Tibial artery (tissue), 4 donors: Measurements from ENCODE around the gene PIK3R1.

ENCODE experiments used
- DNase-seq, 2 donors: peaks; one replicate each; pipeline ENCODE4 v3.0.0-alpha.2; 2019
- H3K27ac ChIP-seq, 2 donors: fragments of 200-600 bp; sonication (generic) in 1 of 2; 1 replicate in 1 of 2; 2 replicates in 1 of 2; pipeline ENCODE4 v1.5.1; 2018 to 2019; ENCODE audit warnings: mild to moderate bottlenecking in 1 of 2
- H3K27me3 ChIP-seq, 2 donors: fragments of 200-600 bp; sonication (generic) in 1 of 2; one replicate each; pipeline versions ENCODE4 v1.5.1 to v1.6.0; 2016 to 2019
- H3K36me3 ChIP-seq, 3 donors: fragments of 200-600 bp; sonication (generic) in 2 of 3; one replicate each; pipeline ENCODE4 v1.5.1; 2016 to 2019; ENCODE audit warnings: mild to moderate bottlenecking in 2 of 3
- H3K4me1 ChIP-seq, 4 donors: fragments of 200-600 bp; sonication (generic) in 2 of 4; 1 replicate in 3 of 4; 2 replicates in 1 of 4; pipeline ENCODE4 v1.5.1; 2016 to 2019
- H3K4me3 ChIP-seq, 2 donors: fragments of 200-600 bp; sonication (generic) in 1 of 2; 1 replicate in 1 of 2; 2 replicates in 1 of 2; pipeline ENCODE4 v1.5.1; 2018 to 2019; ENCODE audit warnings: mild to moderate bottlenecking in 2 of 2
- H3K9me3 ChIP-seq, 3 donors: fragments of 200-600 bp; sonication (generic) in 1 of 3; one replicate each; pipeline ENCODE4 v1.5.1; 2016 to 2019
- CTCF ChIP-seq, 2 experiments: fragments of 200-600 bp in 1 of 2; fragments of 450-650 bp in 1 of 2; IDR thresholded peaks; one replicate each; pipeline ENCODE4 v1.5.1; 2017 to 2019; ENCODE audit warnings: antibody characterized with exemption in 2 of 2, mild to moderate bottlenecking in 1 of 2, moderate library complexity in 1 of 2
- intact Hi-C: fragments of 100-400 bp; cut with DNase I; formaldehyde crosslinking; loops from one replicate; pipeline ENCODE4 v1.15.0; 2023; ENCODE audit warnings: low total_unique reads

The PIK3R1 gene

GRCh38 chr5:68276740-68277139 lies 61.2 kb downstream of the PIK3R1 start:
- Histone ChIP-seq H3K27me3 (no peaks in the 10 kb centered on the region), H3K4me1 (peaks cover 0 to 43% (median 24%) of the 10 kb centered on the region in 4 donors), H3K9me3 (no peaks in the 10 kb centered on the region), H3K27ac (no peak overlapping the region), H3K36me3 (peaks cover 71 to 76% (median 75%) of the 10 kb centered on the region in 3 donors), H3K4me3 (no peak overlapping the region)
- intact Hi-C loops: no loop called here
- no peak for DNase-seq
- no peak for TF ChIP-seq CTCF (IDR thresholded peaks at IDR 0.05)

- H3K36me3 ChIP-seq: peaks cover 77 to 83% (median 82%) of the 10 kb centered on the region in 3 donors
- no peak overlapping the region for H3K27ac ChIP-seq
- peaks cover 0 to 42% (median 19%) of the 10 kb centered on the region in 4 donors for H3K4me1 ChIP-seq
Measured at GRCh38 chr5:68277431-68277830, 61.9 kb downstream of the PIK3R1 start.

GRCh38 chr5:68279984-68280383 lies 64.4 kb downstream of the PIK3R1 start:
- H3K4me3 ChIP-seq: no peak overlapping the region
- peaks cover 0 to 40% (median 8%) of the 10 kb centered on the region in 4 donors for H3K4me1 ChIP-seq
- intact Hi-C loops: no loop called here
- H3K36me3 ChIP-seq: peaks cover 85 to 92% (median 89%) of the 10 kb centered on the region in 3 donors
- no peaks in the 10 kb centered on the region for H3K9me3 ChIP-seq
- no peak for DNase-seq
- H3K27me3 ChIP-seq: no peaks in the 10 kb centered on the region
- no peak overlapping the region for H3K27ac ChIP-seq
- no peak for TF ChIP-seq CTCF (IDR thresholded peaks at IDR 0.05)

More at GRCh38 chr5:68277431-68277830, 61.9 kb downstream of the PIK3R1 start:
- intact Hi-C loops: no loop called here
- no peak for TF ChIP-seq CTCF (IDR thresholded peaks at IDR 0.05)
- DNase-seq: no peak
- no peaks in the 10 kb centered on the region for H3K27me3 ChIP-seq
- no peak overlapping the region for H3K4me3 ChIP-seq
- no peaks in the 10 kb centered on the region for H3K9me3 ChIP-seq

GRCh38 chr5:68282001-68282400 lies 66.4 kb downstream of the PIK3R1 start:
- Histone ChIP-seq H3K4me3 (no peak overlapping the region), H3K36me3 (peaks cover 73 to 85% (median 73%) of the 10 kb centered on the region in 3 donors), H3K9me3 (no peaks in the 10 kb centered on the region), H3K27ac (no peak overlapping the region), H3K27me3 (no peaks in the 10 kb centered on the region), H3K4me1 (peaks cover 0 to 51% (median 19%) of the 10 kb centered on the region in 4 donors)
- intact Hi-C loops: no loop called here
- no peak for TF ChIP-seq CTCF (IDR thresholded peaks at IDR 0.05)
- DNase-seq: no peak

GRCh38 chr5:68283766-68284165 lies 68.2 kb downstream of the PIK3R1 start:
- intact Hi-C loops: no loop called here
- peaks cover 56 to 68% (median 56%) of the 10 kb centered on the region in 3 donors for H3K36me3 ChIP-seq
- DNase-seq: no peak
- peak overlapping the region in 1 of 2 donors; percentile 86 for H3K27ac ChIP-seq
- TF ChIP-seq CTCF (IDR thresholded peaks at IDR 0.05): no peak
- peaks cover 0 to 63% (median 33%) of the 10 kb centered on the region in 4 donors for H3K4me1 ChIP-seq
- no peaks in the 10 kb centered on the region for H3K9me3 ChIP-seq
- no peaks in the 10 kb centered on the region for H3K27me3 ChIP-seq
- H3K4me3 ChIP-seq: no peak overlapping the region
